IMR-90 (cell line): Measurements from ENCODE around the gene FN1. TPM values are rescaled to one million over a fixed set of nuclear protein-coding genes. Genes with fewer than 3 reads are reported as not detected.

ENCODE experiments used
- ATAC-seq: fragments of 200-7000 bp; cut with Tn5 transposase; 2 replicates; pipeline ENCODE4 v1.9.1; 2020; ENCODE audit warnings: low read depth, mild to moderate bottlenecking, moderate library complexity
- BruUV-seq: library from RNA; stranded (reverse); fragments of 400-500 nt; replicated peaks from 2 replicates; lab custom pipeline; 2021; lab: Mats Ljungman, UMichigan
- CTCF ChIA-PET: fragments of 300-600 bp; formaldehyde crosslinking; extraction: SDS; loops from one replicate; lab custom pipeline; 2021; ENCODE audit warnings: antibody characterized with exemption; lab: Yijun Ruan, JAX
- POLR2A ChIA-PET: fragments of 300-600 bp; sonication (Branson Sonifier 250); formaldehyde crosslinking; loops from one replicate; lab custom pipeline; 2022; ENCODE audit warnings: antibody characterized with exemption; ENCODE audit not compliant: unreplicated experiment; lab: Charles Lee
- DNase-seq: peaks from one replicate; pipeline ENCODE4 v3.0.0; 2013
- H2AFZ ChIP-seq: replicated peaks from 2 replicates; pipeline ENCODE3; 2013; ENCODE audit warnings: low read length, mild to moderate bottlenecking; ENCODE audit not compliant: poor library complexity
- H2AK5ac ChIP-seq: 2 replicates; pipeline ENCODE4 v1.6.1; 2013; ENCODE audit warnings: low read depth, low read length, inconsistent platforms
- H2AK9ac ChIP-seq: replicated peaks from 2 replicates; pipeline ENCODE3; 2013; ENCODE audit warnings: mild to moderate bottlenecking, low read depth, low read length, moderate library complexity; ENCODE audit not compliant: poor library complexity
- H2BK120ac ChIP-seq: 2 replicates; pipeline ENCODE4 v1.6.1; 2013; ENCODE audit warnings: low read depth, low read length, inconsistent platforms
- H2BK15ac ChIP-seq: 3 replicates; pipeline ENCODE4 v1.6.1; 2013; ENCODE audit warnings: low read depth, low read length, inconsistent platforms
- H2BK20ac ChIP-seq: 2 replicates; pipeline ENCODE4 v1.6.1; 2013; ENCODE audit warnings: low read depth, mild to moderate bottlenecking, inconsistent platforms, low read length, moderate library complexity
- H2BK5ac ChIP-seq: 2 replicates; pipeline ENCODE4 v1.6.1; 2013; ENCODE audit warnings: mild to moderate bottlenecking, low read depth, low read length, inconsistent platforms; ENCODE audit not compliant: poor library complexity, severe bottlenecking
- H3K14ac ChIP-seq: replicated peaks from 2 replicates; pipeline ENCODE4 v1.6.1; 2013; ENCODE audit warnings: low read depth, low read length, inconsistent platforms
- H3K18ac ChIP-seq: 2 replicates; pipeline ENCODE4 v1.6.1; 2013; ENCODE audit warnings: low read depth, low read length, control low read depth
- H3K23ac ChIP-seq: 2 replicates; pipeline ENCODE4 v1.6.1; 2013; ENCODE audit warnings: low read depth, low read length, inconsistent platforms
- H3K27ac ChIP-seq: 2 replicates; pipeline ENCODE4 v1.5.1; 2013; ENCODE audit warnings: mild to moderate bottlenecking, control low read depth, low read length; ENCODE audit not compliant: insufficient read depth
- H3K27me3 ChIP-seq: 2 replicates; pipeline ENCODE4 v1.6.1; 2013; ENCODE audit warnings: low read length; ENCODE audit not compliant: control insufficient read depth, insufficient read depth
- H3K36me3 ChIP-seq: 2 replicates; pipeline ENCODE4 v1.6.1; 2013; ENCODE audit warnings: low read length, mixed read lengths; ENCODE audit not compliant: control insufficient read depth, insufficient read depth
- H3K4ac ChIP-seq: 2 replicates; pipeline ENCODE4 v1.6.1; 2013; ENCODE audit warnings: low read depth, low read length, inconsistent platforms
- H3K4me1 ChIP-seq: 2 replicates; pipeline ENCODE4 v1.6.1; 2013; ENCODE audit warnings: low read length, mixed read lengths; ENCODE audit not compliant: control insufficient read depth, insufficient read depth
- H3K4me2 ChIP-seq: 2 replicates; pipeline ENCODE4 v1.6.1; 2013; ENCODE audit warnings: low read depth, mild to moderate bottlenecking, control low read depth, low read length, moderate library complexity
- H3K4me3 ChIP-seq: 2 replicates; pipeline ENCODE4 v1.5.1; 2013; ENCODE audit warnings: low read depth, mild to moderate bottlenecking, control low read depth, low read length, moderate library complexity; ENCODE audit not compliant: insufficient read depth
- H3K56ac ChIP-seq: 2 replicates; pipeline ENCODE4 v1.6.1; 2013; ENCODE audit warnings: low read length, inconsistent platforms; ENCODE audit not compliant: insufficient read depth; ENCODE audit errors: extremely low read depth
- H3K79me1 ChIP-seq, 2 experiments: 2 replicates each; pipeline ENCODE4 v1.6.1; 2013; ENCODE audit warnings: low read length in 2 of 2, inconsistent platforms in 1 of 2, low read depth in 1 of 2
- H3K9ac ChIP-seq: 2 replicates; pipeline ENCODE4 v1.6.1; 2013; ENCODE audit warnings: low read depth, low read length, control low read depth
- H3K9me1 ChIP-seq: 2 replicates; pipeline ENCODE4 v1.6.1; 2013; ENCODE audit warnings: low read length, inconsistent platforms; ENCODE audit not compliant: insufficient read depth
- H3K9me3 ChIP-seq: 2 replicates; pipeline ENCODE4 v1.6.1; 2013; ENCODE audit warnings: low read length; ENCODE audit not compliant: control insufficient read depth, insufficient read depth
- H4K20me1 ChIP-seq: 2 replicates; pipeline ENCODE4 v1.6.1; 2013; ENCODE audit warnings: low read length, inconsistent platforms; ENCODE audit not compliant: insufficient read depth
- H4K5ac ChIP-seq: 2 replicates; pipeline ENCODE4 v1.6.1; 2013; ENCODE audit warnings: mild to moderate bottlenecking, low read depth, low read length, control low read depth
- H4K8ac ChIP-seq, 2 experiments: 2 replicates each; pipeline ENCODE4 v1.6.1; 2013; ENCODE audit warnings: low read depth in 2 of 2, low read length in 2 of 2, control low read depth in 1 of 2, inconsistent platforms in 1 of 2
- H4K91ac ChIP-seq: 2 replicates; pipeline ENCODE4 v1.6.1; 2013; ENCODE audit warnings: low read depth, low read length, inconsistent platforms; ENCODE audit not compliant: insufficient read depth
- BHLHE40 ChIP-seq: fragments of 150-350 bp; IDR thresholded peaks from 2 replicates; pipeline ENCODE4 v1.6.1; 2016; ENCODE audit warnings: mild to moderate bottlenecking, low read depth, low read length
- CEBPB ChIP-seq: IDR thresholded peaks from 2 replicates; pipeline ENCODE4 v1.6.1; 2012; ENCODE audit warnings: low read depth, low read length, improper control_type of control experiment
- CHD1 ChIP-seq: IDR thresholded peaks from 2 replicates; pipeline ENCODE4 v1.6.1; 2012; ENCODE audit warnings: low read depth, low read length, improper control_type of control experiment
- FOS ChIP-seq: fragments of 150-350 bp; IDR thresholded peaks from 2 replicates; pipeline ENCODE4 v1.6.1; 2016; ENCODE audit warnings: low read depth, low read length
- MAFK ChIP-seq: IDR thresholded peaks from 2 replicates; pipeline ENCODE4 v1.6.1; 2012; ENCODE audit warnings: low read depth, low read length, improper control_type of control experiment
- MAZ ChIP-seq: IDR thresholded peaks from 2 replicates; pipeline ENCODE4 v1.6.1; 2012; ENCODE audit warnings: low read depth, mild to moderate bottlenecking, low read length, improper control_type of control experiment, moderate library complexity, borderline replicate concordance
- MXI1 ChIP-seq: IDR thresholded peaks from 2 replicates; pipeline ENCODE4 v1.6.1; 2012; ENCODE audit warnings: low read depth, mild to moderate bottlenecking, low read length, moderate library complexity, borderline replicate concordance
- NFE2L2 ChIP-seq: fragments of 150-350 bp; IDR thresholded peaks from 2 replicates; pipeline ENCODE4 v1.6.1; 2016; ENCODE audit warnings: low read depth, mild to moderate bottlenecking, low read length
- POLR2A ChIP-seq: IDR thresholded peaks from 2 replicates; pipeline ENCODE4 v1.6.1; 2012; ENCODE audit warnings: mild to moderate bottlenecking, low read depth, low read length
- RAD21 ChIP-seq: IDR thresholded peaks from 2 replicates; pipeline ENCODE4 v1.6.1; 2012; ENCODE audit warnings: low read length, improper control_type of control experiment
- RCOR1 ChIP-seq: IDR thresholded peaks from 2 replicates; pipeline ENCODE4 v1.6.1; 2012; ENCODE audit warnings: mild to moderate bottlenecking, low read length, improper control_type of control experiment; ENCODE audit not compliant: insufficient replicate concordance
- RFX5 ChIP-seq: IDR thresholded peaks from 2 replicates; pipeline ENCODE4 v1.8.0; 2012; ENCODE audit warnings: low read depth, mild to moderate bottlenecking, low read length, moderate library complexity
- SMC3 ChIP-seq: fragments of 150-350 bp; IDR thresholded peaks from 2 replicates; pipeline ENCODE4 v1.6.1; 2016; ENCODE audit warnings: low read depth, mild to moderate bottlenecking, antibody characterized with exemption, low read length, moderate library complexity
- WGBS, 2 experiments: methylation state at CpG; one replicate each; pipeline versions ENCODE4 v1.1.5 to v1.1.7; 2013; ENCODE audit warnings: missing lambda C conversion rate in 2 of 2; ENCODE audit not compliant: insufficient read length in 1 of 2; ENCODE audit errors: extremely low coverage in 2 of 2; 5-methylcytosine and 5-hydroxymethylcytosine counted together
- dilution Hi-C: fragments of 300-500 bp; cut with HindIII; formaldehyde crosslinking; loops from one replicate; pipeline ENCODE4 v1.14.3; 2018; ENCODE audit warnings: low sequenced_read_pairs; ENCODE audit not compliant: unreplicated experiment
- in situ Hi-C: fragments of 300-500 bp; cut with MboI; formaldehyde crosslinking; loops from 3 replicates; pipeline ENCODE4 v1.14.3; 2019; ENCODE audit warnings: low sequenced_read_pairs, inconsistent platforms, mixed read lengths
- intact Hi-C: fragments of 100-400 bp; cut with micrococcal nuclease; formaldehyde crosslinking; loops from 2 replicates; pipeline ENCODE4 v1.10.0; 2022
- polyA plus RNA-seq, 3 experiments: library from polyadenylated mRNA; depleted of rRNA; stranded (reverse); fragments of >200 nt; gene quantifications; 2 replicates each; pipeline ENCODE4 v1.2.3, GENCODE V29; 2012; ENCODE audit warnings: low replicate concordance in 1 of 3
- total RNA-seq: library from RNA; depleted of rRNA; stranded (reverse); fragments of >200 nt; gene quantifications from 2 replicates; pipeline ENCODE4 v1.2.3, GENCODE V29; 2012
- TF ChIP-seq, protein P1 (sequence below): conservative IDR thresholded peaks from 2 replicates; pipeline ENCODE4 v1.5.1; 2012; ENCODE audit warnings: mild to moderate bottlenecking, low read depth, low read length, improper control_type of control experiment

The FN1 gene
- total and polyA plus RNA-seq, 2 of the 4 experiments (the other 2 are of a cell fraction): 8,243 to 13,004 TPM

DNA sequence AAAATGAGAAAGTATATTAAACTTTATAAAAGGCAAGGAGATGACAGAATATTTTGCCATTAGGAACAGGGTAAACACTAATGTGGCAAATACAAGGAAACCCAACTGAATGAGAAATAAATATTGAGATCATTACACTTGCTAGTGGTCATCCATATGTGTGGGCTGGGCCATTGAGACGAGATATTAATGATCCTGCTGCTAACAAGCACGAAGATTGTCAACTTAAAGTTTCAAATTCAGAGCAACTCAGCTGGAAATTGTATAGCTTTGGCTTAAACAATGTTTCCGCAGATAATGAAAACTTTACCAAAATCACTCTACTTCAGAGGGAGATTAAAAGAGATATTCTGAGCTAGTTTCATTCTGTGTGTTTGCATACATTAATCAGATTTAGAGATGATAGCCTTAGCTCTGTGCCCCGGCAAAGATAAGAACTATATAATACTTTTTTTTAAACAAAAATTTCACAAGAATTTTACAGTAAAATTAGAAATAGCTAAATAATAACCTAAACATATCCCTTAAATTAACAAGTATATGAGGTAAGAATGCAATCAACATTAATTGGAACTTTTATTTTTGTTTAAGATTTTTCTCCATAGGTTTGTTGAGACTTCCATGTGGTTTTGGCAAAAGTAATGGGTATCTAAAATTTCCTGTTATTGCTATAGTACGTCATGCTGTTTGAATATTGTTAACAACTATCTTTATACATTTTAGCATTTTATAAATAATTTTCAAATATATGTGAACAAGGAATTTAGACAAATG is 40.0 kb downstream of the FN1 start:
- Histone ChIP-seq H3K18ac (peak overlapping the region; percentile 34), H3K4ac (no peak overlapping the region), H3K14ac (no peak overlapping the region), H2AFZ (no peak overlapping the region), H4K5ac (no peak overlapping the region), H3K23ac (no peak overlapping the region), H3K9me1 (peaks cover 8% of the 10 kb centered on the region; the same call in 1 of the 2 replicates), H3K4me1 (peaks cover 12% of the 10 kb centered on the region), H3K36me3 (peaks cover 69% of the 10 kb centered on the region), H3K9ac (no peak overlapping the region), H3K4me2 (no peak overlapping the region), H3K4me3 (no peak overlapping the region), H4K8ac (no peak overlapping the region; a peak in 1 of 4 replicates), H4K20me1 (peaks cover 18% of the 10 kb centered on the region), H4K91ac (no peak overlapping the region), H2BK120ac (no peak overlapping the region), H2AK9ac (no peak overlapping the region), H2BK5ac (peak overlapping the region; percentile 66), H2BK20ac (no peak overlapping the region), H3K27me3 (no peaks in the 10 kb centered on the region), H3K9me3 (no peaks in the 10 kb centered on the region), H3K27ac (peak overlapping the region; percentile 33; the same call in 1 of the 2 replicates), H2AK5ac (no peak overlapping the region), H3K79me1 (peaks cover 40 to 65% of the 10 kb centered on the region in 2 experiments), H2BK15ac (no peak overlapping the region), H3K56ac (no peak overlapping the region)
- intact Hi-C loops: no loop called here
- TF ChIP-seq RAD21 (no peak), RCOR1 (no peak), CEBPB (no peak), MAFK (no peak), SMC3 (no peak), MAZ (no peak), BHLHE40 (no peak), NFE2L2 (no peak), FOS (no peak), MXI1 (no peak), RFX5 (no peak), POLR2A (no peak), CHD1 (no peak)
- TF ChIP-seq, protein P1, sequence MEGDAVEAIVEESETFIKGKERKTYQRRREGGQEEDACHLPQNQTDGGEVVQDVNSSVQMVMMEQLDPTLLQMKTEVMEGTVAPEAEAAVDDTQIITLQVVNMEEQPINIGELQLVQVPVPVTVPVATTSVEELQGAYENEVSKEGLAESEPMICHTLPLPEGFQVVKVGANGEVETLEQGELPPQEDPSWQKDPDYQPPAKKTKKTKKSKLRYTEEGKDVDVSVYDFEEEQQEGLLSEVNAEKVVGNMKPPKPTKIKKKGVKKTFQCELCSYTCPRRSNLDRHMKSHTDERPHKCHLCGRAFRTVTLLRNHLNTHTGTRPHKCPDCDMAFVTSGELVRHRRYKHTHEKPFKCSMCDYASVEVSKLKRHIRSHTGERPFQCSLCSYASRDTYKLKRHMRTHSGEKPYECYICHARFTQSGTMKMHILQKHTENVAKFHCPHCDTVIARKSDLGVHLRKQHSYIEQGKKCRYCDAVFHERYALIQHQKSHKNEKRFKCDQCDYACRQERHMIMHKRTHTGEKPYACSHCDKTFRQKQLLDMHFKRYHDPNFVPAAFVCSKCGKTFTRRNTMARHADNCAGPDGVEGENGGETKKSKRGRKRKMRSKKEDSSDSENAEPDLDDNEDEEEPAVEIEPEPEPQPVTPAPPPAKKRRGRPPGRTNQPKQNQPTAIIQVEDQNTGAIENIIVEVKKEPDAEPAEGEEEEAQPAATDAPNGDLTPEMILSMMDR: no peak
- DNase-seq: no peak
- ChIA-PET POLR2A (no interaction called here), CTCF (interaction anchor here (0.6 to 1.1 kb wide), 2 partner anchors 30 to 82 kb away, joined by 3 to 4 read pairs; no protein-coding TSS in a partner anchor)
- dilution Hi-C loops: no loop called here
- ATAC-seq: no peak
- no TSS peak for BruUV-seq
- WGBS, 2 experiments: no CpG with 5 or more reads among the region's 5 CpGs
- in situ Hi-C loops: no loop called here
